Neural cell (in vitro differentiated cells): ENCODE measurements around the gene LARGE1.

Experiments used
- CTCF ChIP-seq: fragments of 450-650 bp; IDR thresholded peaks from 2 replicates; pipeline ENCODE4 v1.5.1; 2014; ENCODE audit warnings: antibody characterized with exemption, mild to moderate bottlenecking, moderate library complexity; ENCODE audit not compliant: poor library complexity, severe bottlenecking
- MXI1 ChIP-seq: fragments of 450-650 bp; conservative IDR thresholded peaks from 2 replicates; pipeline ENCODE4 v1.6.1; 2014; ENCODE audit warnings: antibody characterized with exemption, mild to moderate bottlenecking; ENCODE audit not compliant: poor library complexity, severe bottlenecking
- POLR2AphosphoS5 ChIP-seq: IDR thresholded peaks from 2 replicates; pipeline ENCODE4 v1.6.1; 2012

GRCh38 chr22:33710326-33710725, 209.9 kb downstream of the LARGE1 start:
- TF ChIP-seq CTCF: no peak
- TF ChIP-seq POLR2AphosphoS5: no peak
- TF ChIP-seq MXI1: no peak
